Fibroblast of lung (primary cell): Measurements from ENCODE around the gene MAP3K2.

Experiments
- EZH2 ChIP-seq: IDR thresholded peaks from 2 replicates; pipeline ENCODE4 v1.5.1; 2012; ENCODE audit warnings: low read length, control low read depth, mild to moderate bottlenecking; ENCODE audit errors: missing control alignments
- TF ChIP-seq, protein P1 (sequence below), 2 donors: IDR thresholded peaks in 1 of 2; conservative IDR thresholded peaks in 1 of 2; 1 replicate in 1 of 2; 2 replicates in 1 of 2; pipeline ENCODE4 v1.5.1; 2011 to 2012; ENCODE audit warnings: low read length in 2 of 2, control low read depth in 1 of 2, inconsistent platforms in 1 of 2, low read depth in 1 of 2, mild to moderate bottlenecking in 1 of 2

DNA sequence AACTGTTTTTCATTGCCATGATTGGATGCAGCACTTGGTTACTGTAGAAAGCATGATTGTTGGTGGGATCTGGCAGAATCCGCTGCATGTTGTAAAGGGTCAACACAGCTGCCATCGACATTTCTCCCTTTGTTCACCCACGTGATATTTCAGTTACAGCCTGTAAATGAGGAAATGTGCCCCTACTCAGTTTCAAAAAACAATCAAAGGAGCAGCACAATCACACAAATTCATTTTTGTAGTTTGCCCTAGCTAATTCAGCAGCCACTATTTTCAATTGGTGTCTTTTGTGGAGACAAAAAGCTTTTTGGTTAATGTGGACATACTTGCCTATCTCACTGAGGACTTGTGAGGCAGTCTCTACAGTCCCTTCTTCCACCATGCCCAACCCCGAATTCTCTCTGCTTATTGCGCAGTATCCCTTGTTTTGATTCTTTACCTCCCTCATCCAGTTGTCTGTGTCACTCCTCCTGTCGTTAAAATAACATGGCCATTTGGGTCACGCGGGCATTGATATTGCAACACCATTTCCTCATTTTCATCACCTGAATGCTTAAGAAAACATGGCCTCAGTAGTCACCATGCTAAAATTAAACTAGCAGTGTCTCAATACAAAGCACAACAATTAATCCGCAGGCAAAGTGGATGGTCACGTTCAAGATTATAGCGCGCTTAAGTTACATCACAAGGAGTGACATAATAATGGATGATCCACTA lies 24.0 kb upstream of the MAP3K2 start:
- TF ChIP-seq, protein P1, sequence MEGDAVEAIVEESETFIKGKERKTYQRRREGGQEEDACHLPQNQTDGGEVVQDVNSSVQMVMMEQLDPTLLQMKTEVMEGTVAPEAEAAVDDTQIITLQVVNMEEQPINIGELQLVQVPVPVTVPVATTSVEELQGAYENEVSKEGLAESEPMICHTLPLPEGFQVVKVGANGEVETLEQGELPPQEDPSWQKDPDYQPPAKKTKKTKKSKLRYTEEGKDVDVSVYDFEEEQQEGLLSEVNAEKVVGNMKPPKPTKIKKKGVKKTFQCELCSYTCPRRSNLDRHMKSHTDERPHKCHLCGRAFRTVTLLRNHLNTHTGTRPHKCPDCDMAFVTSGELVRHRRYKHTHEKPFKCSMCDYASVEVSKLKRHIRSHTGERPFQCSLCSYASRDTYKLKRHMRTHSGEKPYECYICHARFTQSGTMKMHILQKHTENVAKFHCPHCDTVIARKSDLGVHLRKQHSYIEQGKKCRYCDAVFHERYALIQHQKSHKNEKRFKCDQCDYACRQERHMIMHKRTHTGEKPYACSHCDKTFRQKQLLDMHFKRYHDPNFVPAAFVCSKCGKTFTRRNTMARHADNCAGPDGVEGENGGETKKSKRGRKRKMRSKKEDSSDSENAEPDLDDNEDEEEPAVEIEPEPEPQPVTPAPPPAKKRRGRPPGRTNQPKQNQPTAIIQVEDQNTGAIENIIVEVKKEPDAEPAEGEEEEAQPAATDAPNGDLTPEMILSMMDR (conservative IDR thresholded peaks at IDR 0.05 in 1 of 2, IDR thresholded peaks at IDR 0.05 in 1 of 2; ENCODE audit: low read depth in 1 of 2, low read length in 2 of 2): no peak
- TF ChIP-seq EZH2: no peak
